Testis (tissue), 3 donors: ENCODE data around the gene ZNF385A. TPM values are rescaled to one million over a fixed set of nuclear protein-coding genes. Genes with fewer than 3 reads are reported as not detected.
A peak's percentile ranks its signal among the peaks of the same experiment; 100 is the strongest.
"Not testable (repeated sequence)": the region's sequence is repeated elsewhere in the genome, so short reads cannot be mapped to it uniquely, and the experiment has no call there.

Experiments
- DNase-seq: peaks from one replicate; pipeline ENCODE4 v3.0.0-alpha.2; 2019
- H3K27ac ChIP-seq, 2 donors: fragments of 200-600 bp; sonication (generic); one replicate each; pipeline ENCODE4 v1.5.1; 2019
- H3K27me3 ChIP-seq: fragments of 200-600 bp; sonication (generic); one replicate; pipeline ENCODE4 v1.5.1; 2019
- H3K36me3 ChIP-seq: fragments of 200-600 bp; sonication (generic); one replicate; pipeline ENCODE4 v1.5.1; 2017; ENCODE audit warnings: low read depth; ENCODE audit errors: missing control alignments
- H3K4me1 ChIP-seq: fragments of 200-600 bp; sonication (generic); one replicate; pipeline ENCODE4 v1.5.1; 2019
- H3K4me3 ChIP-seq, 2 donors: fragments of 200-600 bp; sonication (generic); one replicate each; pipeline ENCODE4 v1.5.1; 2017 to 2019
- H3K9me3 ChIP-seq: fragments of 200-600 bp; sonication (generic); one replicate; pipeline ENCODE4 v1.5.1; 2017
- CTCF ChIP-seq, 3 experiments: fragments of 450-650 bp in 2 of 3; fragments of 200-600 bp in 1 of 3; sonication (generic) in 1 of 3; IDR thresholded peaks; one replicate each; pipeline ENCODE4 v1.5.1; 2016 to 2019; ENCODE audit warnings: antibody characterized with exemption in 3 of 3, mild to moderate bottlenecking in 2 of 3, moderate library complexity in 1 of 3
- POLR2A ChIP-seq: fragments of 450-650 bp; IDR thresholded peaks from one replicate; pipeline ENCODE4 v1.6.1; 2017; ENCODE audit warnings: antibody characterized with exemption, mild to moderate bottlenecking, moderate library complexity
- WGBS, 2 donors: methylation state at CpG; one replicate each; pipeline ENCODE4 v1.1.5; 2018; 5-methylcytosine and 5-hydroxymethylcytosine counted together
- intact Hi-C: fragments of 100-400 bp; cut with DNase I; formaldehyde crosslinking; loops from one replicate; pipeline ENCODE4 v1.15.1; 2023; ENCODE audit warnings: low total_unique reads
- polyA plus RNA-seq: library from polyadenylated mRNA; stranded (reverse); fragments of 350-450 nt; fragmentation: Illumina TruSeq; extraction: RNeasy Lipid Tissue Mini Kit (QIAGEN cat#74804); gene quantifications from one replicate; pipeline ENCODE4 v1.2.3, GENCODE V29; 2014; ENCODE audit warnings: low read depth, low replicate concordance; ENCODE audit not compliant: insufficient read depth
- total RNA-seq, 2 donors: library from RNA; depleted of rRNA; stranded (reverse); fragments of >200 nt; gene quantifications; one replicate each; pipeline ENCODE4 v1.2.3, GENCODE V29; 2016

ZNF385A gene
- total and polyA plus RNA-seq, 3 donors from 2014 or later, result 3.5 to 10.9 (median 5.6) TPM

DNA sequence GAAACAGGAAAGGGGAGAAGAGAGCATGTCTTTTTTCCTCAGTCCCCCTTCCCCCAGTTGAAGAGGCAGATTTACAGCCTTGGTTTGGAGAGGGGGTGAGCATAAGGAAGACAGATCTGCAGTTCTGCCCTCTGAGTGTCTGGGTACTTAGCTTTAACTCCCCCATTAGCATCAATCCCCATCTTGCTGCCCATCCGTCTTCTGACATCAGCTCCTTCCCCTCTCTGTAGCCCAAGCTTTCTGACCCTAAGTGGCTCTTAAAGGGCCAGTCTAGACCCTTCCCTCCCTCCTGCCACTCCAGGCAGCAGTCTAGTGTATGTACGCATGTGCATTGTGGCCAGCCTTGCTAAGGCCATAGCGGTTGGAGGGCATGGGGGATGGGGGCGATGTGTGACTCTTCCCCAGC, 27.6 kb downstream of the ZNF385A start:
- Histone ChIP-seq H3K9me3 (no peaks in the 10 kb centered on the region), H3K27me3 (no peaks in the 10 kb centered on the region), H3K4me1 (peaks cover 66% of the 10 kb centered on the region), H3K27ac (peak overlapping the region; percentile 12 to 95), H3K4me3 (no peak overlapping the region), H3K36me3 (no peaks in the 10 kb centered on the region)
- DNase-seq, result no peak
- no peak for TF ChIP-seq CTCF (IDR thresholded peaks at IDR 0.05)
- intact Hi-C loops, result no loop called here
- 75 to 88% methylated on average over 4 of the region's 4 CpGs for WGBS, 2 donors

- intact Hi-C loops, result no loop called here
- 43 to 51% methylated on average over 3 of the region's 3 CpGs for WGBS, 2 donors
Observed at GRCh38 chr12:54356228-54356627, 28.3 kb downstream of the ZNF385A start.

GRCh38 chr12:54355104-54355815, 29.3 kb downstream of the ZNF385A start:
- no peaks in the 10 kb centered on the region for H3K27me3 ChIP-seq
- TF ChIP-seq POLR2A (no peak), CTCF (IDR thresholded peaks at IDR 0.05) (no peak)
- H3K36me3 ChIP-seq, result no peaks in the 10 kb centered on the region
- no peak overlapping the region for H3K4me3 ChIP-seq
- intact Hi-C loops, result no loop called here
- H3K27ac ChIP-seq, result peak overlapping the region; percentile 55 to 64
- peaks cover 72% of the 10 kb centered on the region for H3K4me1 ChIP-seq
- DNase-seq, result no peak
- WGBS, 2 donors, result 70 to 74% methylated on average over 6 of the region's 6 CpGs
- H3K9me3 ChIP-seq, result no peaks in the 10 kb centered on the region

More at GRCh38 chr12:54356228-54356627, 28.3 kb downstream of the ZNF385A start:
- H3K36me3 ChIP-seq, result no peaks in the 10 kb centered on the region
- H3K27ac ChIP-seq, result peak overlapping the region; percentile 55 to 95
- peaks cover 73% of the 10 kb centered on the region for H3K4me1 ChIP-seq
- no peak for TF ChIP-seq POLR2A
- H3K9me3 ChIP-seq, result no peaks in the 10 kb centered on the region
- DNase-seq, result peak; percentile 54
- H3K4me3 ChIP-seq, result no peak overlapping the region
- H3K27me3 ChIP-seq, result no peaks in the 10 kb centered on the region

DNA sequence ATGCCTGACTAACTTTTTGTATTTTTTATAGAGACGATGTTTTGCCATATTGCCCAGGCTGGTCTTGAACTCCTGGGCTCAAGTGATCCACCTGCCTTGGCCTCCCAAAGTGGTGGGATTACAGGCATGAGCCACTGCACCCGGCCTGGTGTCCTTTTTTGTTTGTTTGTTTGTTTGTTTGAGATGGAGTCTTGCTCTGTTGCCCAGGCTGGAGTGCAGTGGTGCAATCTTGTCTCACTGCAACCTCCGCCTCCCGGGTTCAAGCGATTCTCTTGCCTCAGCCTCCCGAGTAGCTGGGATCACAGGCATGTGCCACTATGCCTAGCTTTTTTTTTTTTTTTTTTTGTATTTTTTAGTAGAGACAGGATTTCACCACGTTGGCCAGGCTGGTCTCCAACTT, 30.3 kb downstream of the ZNF385A start:
- H3K27me3 ChIP-seq, H3K36me3 ChIP-seq, H3K27ac ChIP-seq, DNase-seq, H3K9me3 ChIP-seq, intact Hi-C loops, H3K4me3 ChIP-seq: not testable (repeated sequence)
- H3K4me1 ChIP-seq, result peaks cover 64% of the 10 kb centered on the region
- WGBS, 2 donors, result 74 to 89% methylated on average over 7 of the region's 7 CpGs

GRCh38 chr12:54352891-54353874, 31.4 kb downstream of the ZNF385A start:
- TF ChIP-seq CTCF (IDR thresholded peaks at IDR 0.05), result no peak

More at GRCh38 chr12:54352891-54353874, 31.4 kb downstream of the ZNF385A start:
- Histone ChIP-seq H3K4me1 (peaks cover 59% of the 10 kb centered on the region), H3K4me3 (no peak overlapping the region), H3K27ac (peak overlapping the region; percentile 11 to 31), H3K36me3 (no peaks in the 10 kb centered on the region), H3K27me3 (no peaks in the 10 kb centered on the region), H3K9me3 (no peaks in the 10 kb centered on the region)
- intact Hi-C loops, result no loop called here
- no peak for DNase-seq
- WGBS, 2 donors, result 13 to 56% methylated on average over 1 of the region's 1 CpG
